Embryonic facial prominence (tissue), 1 donor: ENCODE data around the gene EML3.
"Not testable (repeated sequence)": the region's sequence is repeated elsewhere in the genome, so short reads cannot be mapped to it uniquely, and the experiment has no call there.

ENCODE experiments used
- DNase-seq: peaks from one replicate; pipeline ENCODE4 v3.0.0-alpha.2; 2016; ENCODE audit errors: extremely low spot score

Gene EML3

DNA sequence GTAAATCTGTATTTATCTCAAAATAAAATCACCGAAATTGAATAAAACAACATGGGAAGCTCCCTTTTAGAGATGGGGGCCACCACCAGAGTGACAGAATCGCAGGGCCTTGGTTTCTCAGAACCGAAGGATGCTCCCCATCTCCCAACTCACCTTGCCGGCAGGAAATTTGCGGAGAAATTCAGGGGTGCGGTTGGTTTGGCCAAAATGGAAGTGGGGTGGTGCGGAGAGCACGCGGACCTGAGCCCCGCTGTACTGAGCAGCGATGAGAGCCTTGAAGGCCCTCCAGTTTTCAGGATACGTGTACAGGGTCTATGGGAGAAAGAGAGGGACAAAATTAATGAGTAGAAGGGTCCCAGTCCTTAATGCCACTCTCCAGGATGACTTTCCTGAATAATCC, 40.1 kb downstream of the EML3 start:
- DNase-seq = no peak

DNA sequence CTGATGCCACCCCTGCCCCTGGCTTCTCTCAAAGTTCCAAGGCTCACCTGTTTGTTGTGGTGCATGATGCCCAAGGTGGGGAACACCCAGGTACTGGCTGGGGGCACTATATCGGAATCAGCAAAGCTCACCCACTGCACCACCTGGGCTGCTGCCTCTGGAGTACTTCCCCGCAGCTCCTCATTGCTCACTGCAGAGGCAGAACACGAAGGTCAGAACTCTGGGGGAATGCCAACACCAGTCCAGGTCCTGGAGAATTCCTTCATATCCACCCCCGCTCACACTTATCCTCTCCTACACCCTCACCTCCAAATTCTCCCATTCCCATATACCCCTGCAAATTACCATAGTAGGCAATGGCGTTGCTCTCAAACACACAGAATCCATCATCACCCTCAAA, 41.1 kb downstream of the EML3 start:
- not testable (repeated sequence) for DNase-seq

DNA sequence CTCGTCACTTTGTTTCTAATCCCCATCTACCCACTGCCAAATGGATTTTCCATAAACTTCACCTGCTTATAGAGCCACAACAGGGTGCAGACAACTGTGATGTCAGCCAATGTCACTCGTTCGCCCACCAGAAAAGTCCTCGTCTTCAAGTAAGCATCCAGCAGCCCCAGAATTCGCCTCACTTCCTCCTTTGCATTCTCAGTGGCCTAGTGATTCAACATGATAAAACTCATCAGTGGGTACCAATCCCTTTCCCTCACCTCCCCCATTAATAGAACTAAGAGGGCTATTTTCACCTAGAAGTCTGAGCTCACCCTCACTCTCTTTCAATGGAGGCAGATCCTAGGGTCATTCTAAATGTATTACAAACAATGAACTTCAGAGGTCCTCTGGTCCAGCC, 41.7 kb downstream of the EML3 start:
- DNase-seq = not testable (repeated sequence)

DNA sequence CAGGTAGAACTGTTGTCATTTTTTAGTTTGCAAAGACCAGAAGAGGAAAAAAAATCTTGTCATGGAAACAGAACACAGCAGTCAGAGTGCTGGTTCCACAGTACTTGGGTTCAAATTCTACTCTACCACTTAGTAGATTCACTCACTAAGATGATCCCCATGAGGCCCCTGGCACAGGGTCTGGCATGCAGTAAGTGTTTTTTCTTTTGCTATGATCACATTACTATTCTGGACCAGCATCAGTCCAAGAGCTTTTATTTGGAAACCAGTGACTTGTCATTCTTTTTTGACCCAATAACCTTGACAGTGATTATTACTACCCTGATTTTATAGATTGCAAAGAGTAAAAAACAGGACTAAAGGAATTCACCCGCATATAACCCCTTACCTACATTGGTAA, 43.0 kb downstream of the EML3 start:
- no peak for DNase-seq

DNA sequence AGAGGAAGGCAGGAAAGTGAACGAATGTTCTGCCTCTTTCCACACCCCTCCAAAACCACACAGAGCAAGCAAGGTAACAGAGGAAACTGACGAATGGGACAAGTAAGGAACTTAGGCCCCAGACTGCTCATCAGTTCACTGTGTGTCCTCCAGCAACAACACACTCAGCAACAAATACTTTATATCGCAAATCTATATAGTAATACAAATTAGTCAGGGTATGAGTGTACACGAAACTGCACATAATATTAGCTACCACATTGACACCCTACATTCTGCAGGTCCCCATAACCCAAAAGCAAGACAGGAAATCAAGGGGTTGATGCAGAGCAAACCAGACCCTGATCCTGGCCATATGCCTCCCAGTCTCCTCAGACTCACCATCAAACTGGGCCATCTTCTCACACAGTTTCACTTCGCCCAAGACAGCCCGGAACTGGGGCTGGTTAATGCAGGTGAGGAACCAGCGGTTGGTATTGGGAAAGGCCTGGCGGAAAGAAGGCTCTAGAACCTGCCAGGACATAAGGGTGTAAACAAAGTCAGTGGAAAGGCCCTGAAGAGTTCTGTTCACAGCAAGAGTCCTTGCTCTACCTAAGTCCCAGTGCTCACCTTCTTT, 45.4 kb downstream of the EML3 start:
- DNase-seq = no peak

DNA sequence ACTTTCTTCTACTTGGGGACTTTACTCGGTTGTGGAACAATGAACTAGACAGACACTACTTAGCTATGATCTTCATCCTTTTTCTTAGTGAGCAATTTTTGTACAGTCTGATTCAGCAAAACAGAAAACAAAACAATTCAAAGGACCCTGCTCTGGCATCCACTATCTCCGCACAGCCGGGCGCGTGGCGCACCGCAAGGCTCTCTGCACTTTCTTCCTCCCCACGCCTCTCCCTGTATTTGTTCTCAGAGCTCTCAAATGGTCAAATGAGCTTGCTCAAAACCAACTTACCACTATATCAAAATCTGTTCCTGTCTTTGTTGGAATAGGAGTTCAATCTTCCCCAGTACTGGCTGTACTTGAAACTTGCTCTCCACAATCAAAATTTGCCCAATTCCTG, 46.3 kb downstream of the EML3 start:
- DNase-seq = no peak

DNA sequence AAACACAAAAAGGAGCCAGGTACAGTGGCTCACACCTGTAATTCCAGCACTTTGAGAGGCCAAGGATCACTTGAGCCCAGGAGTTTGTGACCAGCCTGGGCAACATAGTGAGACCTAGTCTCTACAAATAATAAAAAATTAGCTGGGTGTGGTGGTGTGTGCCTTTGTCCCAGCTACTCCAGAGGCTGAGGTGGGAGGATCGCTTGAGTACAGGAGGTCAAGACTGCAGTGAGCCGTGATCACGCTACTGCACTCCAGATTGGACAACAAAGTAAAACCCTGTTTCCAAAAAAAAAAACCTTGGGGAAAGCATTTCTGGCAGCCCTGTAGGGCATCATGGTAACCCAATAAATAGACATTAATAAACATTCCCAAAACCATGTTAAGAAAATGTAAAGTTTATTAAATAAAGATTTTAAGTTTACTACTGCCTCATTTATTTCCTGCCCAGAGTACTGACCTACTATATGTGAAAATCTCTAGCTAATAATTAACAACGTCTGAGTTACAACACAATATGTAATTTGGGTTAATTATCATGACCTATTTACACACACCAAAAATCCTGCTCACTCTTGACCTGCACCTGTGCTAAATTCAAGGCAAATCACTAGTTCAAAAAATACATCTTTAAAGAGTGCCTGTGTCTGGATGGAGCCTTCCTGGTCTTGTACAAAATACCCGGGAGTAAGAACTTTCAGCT, 47.3 kb downstream of the EML3 start:
- DNase-seq = no peak

DNA sequence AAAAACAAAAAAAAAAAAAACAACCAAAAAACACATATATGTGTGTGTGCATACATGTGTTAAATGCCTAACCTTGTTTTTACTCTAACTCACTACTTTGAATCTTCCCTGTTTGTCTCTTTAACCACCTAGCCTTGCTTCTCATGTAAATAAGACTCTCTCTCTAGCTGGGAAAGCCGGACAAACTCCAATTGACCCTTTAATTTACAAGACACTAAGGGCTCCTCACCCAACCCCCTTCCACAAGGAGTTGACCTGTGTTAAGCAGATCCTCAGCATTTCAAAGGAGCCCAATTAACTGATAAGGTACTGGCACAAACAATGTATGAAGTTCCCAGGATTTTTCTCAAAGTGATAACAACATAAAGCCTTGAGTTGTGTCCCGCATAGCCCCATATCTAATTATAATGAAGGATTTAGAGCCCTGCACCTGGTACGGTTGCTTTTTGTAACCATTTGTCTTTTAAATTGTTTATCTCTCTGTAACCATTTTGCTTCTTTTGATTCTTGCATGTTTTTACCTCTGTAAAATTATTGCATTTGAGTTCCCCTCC, 50.8 kb downstream of the EML3 start:
- not testable (repeated sequence) for DNase-seq

DNA sequence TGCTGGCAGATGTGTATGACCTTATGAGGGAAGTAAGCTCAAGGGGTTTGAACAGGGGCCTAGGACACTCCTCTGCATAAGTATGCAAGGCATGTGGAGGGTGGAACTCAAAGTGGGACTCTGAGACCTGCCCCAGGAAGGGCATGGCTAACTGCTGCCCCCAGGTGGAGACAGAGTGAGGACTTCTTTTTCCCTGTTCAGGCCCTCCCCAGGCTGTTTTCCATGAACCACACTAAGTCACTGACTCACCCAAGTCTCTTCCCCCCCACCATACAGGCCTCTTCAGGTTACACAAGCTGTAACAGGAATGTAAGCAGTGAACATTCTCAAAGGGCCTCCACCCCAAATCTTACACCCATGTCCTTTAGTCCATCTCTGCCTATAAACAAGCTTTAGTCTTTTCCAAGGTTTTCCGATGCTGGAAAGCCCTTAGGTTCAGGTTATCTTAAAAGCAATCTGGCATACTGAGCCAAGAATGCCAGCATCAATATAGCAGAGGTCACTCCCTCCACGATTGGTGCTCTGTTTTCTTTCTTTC, 51.9 kb downstream of the EML3 start:
- no peak for DNase-seq

DNA sequence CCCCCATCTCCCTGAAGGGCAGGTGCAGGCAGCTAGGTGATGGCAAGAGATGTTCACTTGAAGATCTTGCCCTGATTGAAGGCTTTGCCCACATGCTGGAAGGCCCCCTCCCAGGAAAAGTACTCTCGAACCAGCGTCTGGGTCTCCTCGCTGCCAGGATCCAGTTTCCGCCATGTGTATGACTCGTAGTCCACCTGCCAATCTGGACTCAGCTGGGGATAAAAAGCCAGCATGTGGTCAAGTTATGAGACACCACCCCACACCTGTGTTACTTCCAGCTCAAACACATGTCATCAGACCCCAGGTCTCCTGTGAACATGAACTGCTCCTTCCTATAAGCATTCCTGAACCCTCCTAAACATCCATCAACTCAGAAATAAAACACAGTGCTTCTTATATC, 52.9 kb downstream of the EML3 start:
- DNase-seq = not testable (repeated sequence)

DNA sequence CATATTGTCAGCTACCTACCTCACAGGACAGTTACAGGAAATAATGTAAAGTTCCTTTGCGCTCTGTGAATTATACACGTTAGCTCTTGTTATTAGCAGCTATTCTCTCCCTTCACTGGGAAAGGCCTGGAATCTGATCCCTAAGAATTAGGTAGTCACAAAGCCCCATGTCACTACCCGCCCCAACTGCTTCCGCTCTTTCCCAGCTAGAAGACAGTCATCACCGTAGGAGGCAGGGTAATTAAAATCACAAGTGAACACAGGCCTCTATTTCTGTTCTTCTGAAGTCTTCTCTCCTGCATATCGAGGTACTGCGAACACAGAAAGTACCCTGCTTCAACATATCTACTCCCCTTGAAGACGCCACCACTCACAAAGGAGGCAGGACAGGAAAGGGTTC, 53.4 kb downstream of the EML3 start:
- DNase-seq = no peak

DNA sequence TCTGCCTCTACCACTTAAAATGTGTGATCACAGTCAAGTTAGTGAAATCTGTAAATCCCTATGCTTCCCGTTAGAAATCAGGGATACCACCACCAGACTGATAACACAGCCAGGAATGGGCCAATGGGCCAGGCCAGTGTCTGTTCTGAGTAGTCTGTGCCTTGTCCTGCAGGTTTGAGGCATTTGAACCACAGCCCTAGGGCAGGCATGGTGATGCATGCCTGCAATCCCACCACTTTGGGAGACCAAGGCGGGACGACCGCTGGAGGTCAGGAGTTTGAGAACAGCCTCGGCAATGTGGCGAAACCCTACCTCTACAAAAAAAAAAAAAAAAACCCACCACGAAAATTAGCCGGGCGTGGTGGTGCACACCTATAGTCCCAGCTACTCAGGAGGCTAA, 53.9 kb downstream of the EML3 start:
- no peak for DNase-seq

DNA sequence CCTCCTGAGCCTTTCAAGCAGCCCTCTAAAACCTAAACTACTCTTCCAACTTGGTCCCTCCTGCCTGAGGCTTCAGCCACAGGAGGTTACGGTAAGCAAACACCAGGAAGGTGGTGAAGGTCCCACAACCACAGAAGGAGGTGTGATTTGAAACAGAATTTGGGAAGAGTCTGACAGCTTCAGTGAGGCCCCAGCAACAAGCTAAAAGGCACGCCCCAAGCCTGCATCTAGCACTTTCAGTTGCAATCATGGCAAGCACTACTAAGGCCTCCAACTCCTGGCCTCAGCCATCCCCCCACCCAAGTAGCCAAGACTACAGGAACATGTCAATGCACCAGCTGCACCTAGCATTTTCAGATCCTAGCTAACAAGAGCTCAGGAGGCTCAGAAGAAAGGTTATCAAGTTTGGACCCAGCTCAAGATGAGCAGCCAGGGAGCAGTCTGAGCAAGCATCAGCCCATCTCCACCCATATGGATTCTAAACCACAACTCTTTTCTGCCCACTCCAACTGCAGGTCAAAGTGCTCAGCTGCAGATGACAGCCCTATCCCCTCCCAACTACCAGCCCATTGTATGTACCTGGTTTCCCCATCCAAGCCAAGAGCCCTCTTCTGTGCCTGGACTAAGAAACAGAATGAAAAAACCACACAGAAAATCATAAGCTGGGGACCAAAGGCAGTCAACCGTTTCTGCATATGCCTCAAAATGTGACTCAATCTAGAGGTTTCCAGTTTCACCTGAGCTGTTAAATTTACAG, 55.5 kb downstream of the EML3 start:
- DNase-seq = no peak

DNA sequence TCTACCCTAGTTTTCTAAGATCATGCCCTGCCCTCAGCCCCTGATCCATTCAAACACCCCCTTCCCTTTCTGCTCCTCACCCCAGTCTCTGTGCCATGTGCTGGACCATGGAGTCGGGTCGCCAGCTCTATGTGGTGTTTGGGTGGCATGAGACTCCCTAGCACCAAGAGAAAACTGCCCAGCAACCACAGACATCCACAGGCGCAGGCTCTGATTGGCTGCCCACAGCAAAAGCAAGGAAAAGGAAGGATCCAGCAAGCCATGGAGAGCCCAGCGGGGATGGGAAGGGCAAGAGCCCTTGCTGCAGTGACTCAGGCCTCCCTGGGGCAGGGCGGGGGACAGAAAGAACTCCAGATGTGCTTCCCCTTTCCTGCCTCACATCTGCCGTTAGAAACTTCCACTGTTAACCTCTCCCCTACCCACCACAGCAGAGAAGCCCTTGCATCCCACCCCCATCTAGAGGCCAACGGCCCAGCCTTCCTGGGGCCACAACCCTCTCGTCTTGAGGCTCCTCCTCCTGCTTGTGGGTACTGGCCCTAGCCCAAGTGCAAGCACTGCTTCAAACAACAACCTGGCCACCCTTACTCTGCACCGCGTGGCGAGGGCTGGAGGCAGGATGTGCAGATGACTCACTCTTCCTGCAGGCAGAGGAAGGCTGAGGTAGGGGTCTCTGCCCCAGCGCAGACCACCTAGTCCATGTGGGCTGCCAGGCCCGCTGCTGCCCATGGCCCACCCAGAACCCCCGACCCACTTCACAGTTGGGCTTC, 56.3 kb downstream of the EML3 start:
- DNase-seq = no peak

DNA sequence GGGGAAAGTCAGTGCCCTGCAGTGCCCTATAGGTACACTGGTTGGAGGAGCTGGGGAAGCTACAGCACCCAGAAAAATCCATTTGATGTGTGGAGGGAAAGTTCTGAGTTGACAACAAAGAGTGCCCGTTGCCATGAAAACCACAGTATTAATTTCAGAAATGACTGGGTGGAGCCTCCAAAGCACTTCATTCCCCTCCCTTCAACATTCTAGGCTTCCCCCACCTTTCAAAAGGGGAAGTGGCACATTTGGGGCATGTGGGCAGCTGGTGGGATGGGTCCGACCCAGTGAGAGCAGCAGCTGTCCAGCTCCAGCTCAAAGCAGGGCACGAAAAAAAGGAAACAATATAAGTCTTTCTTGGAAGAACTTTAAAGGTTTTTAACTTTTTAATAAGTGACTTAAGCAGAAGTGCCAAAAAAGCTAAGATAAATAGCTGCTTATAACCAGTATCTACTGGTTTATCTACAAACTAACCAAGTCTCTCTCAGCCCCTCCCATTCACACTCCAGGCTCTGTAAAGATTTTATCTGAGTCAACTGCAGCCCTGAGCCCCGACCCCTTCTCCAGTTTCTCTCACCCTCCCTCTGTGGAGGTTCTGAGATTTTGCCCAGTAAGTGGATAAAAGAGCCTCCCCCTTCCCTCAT, 57.0 kb downstream of the EML3 start:
- no peak for DNase-seq

DNA sequence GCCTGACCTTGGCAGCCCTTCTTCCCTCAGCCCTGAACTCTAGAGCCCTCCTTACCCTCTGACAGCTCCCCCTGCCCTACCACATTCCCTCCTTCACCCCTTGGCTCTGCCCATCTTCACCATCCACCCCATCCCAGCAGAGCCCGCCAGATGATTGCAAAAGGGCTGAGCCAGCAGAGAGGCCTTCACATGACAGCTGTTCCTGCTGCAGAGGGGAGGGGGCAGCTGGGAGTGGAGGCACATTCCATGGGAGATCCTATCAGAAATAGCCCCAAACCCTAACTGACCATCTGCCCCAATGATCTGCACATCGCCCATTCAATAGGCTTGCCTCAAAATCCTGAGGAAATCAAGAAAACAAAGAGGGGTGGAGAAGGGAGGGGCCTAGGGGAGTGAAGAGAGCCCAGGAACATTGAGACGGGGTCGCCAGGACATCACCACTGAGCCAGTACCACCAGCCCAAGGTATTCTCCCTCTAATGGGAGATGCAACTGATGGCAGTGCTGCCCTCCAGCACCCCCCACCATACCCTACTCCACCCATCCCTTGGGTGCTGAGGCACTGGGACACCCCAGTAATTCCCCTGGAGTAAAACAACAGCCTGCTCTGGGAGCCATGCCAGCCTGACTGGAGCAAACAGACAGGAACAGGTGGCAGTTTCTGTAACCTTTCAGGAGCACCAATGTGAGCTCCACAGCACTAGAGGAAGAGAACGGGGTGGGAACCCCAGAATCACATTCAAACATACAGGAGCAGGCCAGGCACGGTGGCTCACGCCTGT, 58.0 kb downstream of the EML3 start:
- no peak for DNase-seq

DNA sequence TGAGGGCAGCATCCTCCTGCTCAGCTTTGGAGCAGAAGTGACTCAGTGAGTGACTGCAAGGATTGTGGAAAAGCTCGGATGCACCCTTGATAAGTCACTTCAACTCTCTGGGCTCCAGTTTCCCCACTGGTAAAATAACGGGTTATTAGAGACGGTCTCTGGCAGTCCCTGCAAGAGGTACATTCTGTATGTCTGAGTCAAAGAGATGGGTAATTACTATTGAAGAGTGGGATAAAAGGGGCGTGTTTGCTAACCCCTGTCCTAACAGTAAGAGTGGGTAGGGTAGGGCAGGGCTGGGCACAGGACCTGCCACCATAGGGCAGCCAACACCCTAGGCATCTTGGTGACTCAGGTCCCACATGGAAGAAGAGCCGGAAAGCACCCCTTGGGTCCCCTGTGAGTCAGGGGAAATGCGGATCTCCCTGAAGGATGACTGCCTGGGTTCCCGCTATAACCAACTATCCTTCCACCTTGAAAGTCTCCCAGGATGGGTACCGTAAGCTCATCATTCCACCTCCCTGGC, 58.7 kb downstream of the EML3 start:
- no peak for DNase-seq

DNA sequence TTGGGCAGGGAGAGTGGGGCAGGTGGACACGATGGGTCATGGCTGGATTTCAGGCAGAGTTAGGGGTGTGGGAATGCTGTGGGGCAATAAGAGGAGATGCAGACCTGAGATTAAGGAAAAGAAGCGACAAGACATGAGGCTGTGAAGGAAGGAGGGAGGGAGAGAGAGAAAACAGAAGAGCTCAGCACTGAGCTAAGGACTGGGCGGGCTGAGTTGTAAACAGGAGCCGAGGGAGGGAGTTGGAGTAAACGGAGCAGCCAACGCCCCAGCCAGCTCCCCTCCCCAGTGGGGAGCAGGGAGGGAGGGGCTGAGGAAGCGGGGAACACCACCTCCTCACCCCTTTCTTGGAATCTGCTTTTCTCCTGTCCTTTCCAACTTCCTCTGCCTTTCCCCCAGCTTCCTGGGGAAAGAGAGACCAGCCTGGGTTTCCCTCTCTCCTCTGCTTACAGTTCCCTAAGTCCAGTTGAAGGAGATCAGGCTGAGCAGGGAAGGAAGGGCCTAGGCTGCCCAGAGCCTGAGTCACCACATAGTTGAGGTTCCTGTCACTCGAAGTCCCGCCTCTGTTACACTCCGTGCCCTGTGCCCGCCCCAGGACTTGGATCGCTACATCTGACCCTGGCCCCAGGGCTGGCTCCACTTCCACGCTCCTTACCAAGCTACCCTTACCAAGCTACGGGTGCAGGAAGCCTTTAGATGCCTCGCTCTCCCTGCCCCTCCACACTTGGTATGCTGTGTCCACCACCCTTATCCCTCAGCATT, 59.3 kb downstream of the EML3 start:
- no peak for DNase-seq

DNA sequence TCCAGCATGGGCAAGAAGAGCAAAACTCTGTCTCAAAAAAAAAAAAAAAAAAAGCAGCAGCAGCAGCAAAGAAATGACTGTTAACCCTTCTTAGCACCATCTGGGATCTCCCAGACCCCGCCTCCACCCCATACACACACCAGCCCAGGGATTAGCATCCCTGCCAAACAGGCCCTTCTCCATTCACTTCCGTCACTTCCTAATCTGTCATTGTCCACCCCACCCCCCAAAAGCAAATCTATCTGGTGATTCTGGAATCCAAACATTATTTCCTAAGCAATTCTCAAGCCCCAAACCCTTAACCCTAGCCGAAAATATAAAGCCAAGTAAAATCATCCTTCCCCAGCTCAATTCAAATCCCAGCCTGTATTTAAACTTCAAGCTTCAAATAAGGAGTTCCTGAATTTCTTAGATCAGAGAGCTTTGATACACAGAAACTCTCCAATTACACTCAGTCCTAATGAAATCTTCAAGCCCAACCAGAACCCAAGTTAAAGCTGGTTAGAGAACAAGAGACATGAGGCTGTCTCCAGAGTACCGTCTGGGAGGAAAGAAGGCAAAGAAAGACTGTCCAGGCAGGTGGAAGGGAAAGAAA, 60.0 kb downstream of the EML3 start:
- no peak for DNase-seq
